ENCODE measurements around the gene OSBPL2. TPM values are rescaled to one million over a fixed set of nuclear protein-coding genes. Genes with fewer than 3 reads are reported as not detected.

Gene OSBPL2
- total RNA-seq, 1 donor from 2014 or later, result 51.3 TPM

DNA sequence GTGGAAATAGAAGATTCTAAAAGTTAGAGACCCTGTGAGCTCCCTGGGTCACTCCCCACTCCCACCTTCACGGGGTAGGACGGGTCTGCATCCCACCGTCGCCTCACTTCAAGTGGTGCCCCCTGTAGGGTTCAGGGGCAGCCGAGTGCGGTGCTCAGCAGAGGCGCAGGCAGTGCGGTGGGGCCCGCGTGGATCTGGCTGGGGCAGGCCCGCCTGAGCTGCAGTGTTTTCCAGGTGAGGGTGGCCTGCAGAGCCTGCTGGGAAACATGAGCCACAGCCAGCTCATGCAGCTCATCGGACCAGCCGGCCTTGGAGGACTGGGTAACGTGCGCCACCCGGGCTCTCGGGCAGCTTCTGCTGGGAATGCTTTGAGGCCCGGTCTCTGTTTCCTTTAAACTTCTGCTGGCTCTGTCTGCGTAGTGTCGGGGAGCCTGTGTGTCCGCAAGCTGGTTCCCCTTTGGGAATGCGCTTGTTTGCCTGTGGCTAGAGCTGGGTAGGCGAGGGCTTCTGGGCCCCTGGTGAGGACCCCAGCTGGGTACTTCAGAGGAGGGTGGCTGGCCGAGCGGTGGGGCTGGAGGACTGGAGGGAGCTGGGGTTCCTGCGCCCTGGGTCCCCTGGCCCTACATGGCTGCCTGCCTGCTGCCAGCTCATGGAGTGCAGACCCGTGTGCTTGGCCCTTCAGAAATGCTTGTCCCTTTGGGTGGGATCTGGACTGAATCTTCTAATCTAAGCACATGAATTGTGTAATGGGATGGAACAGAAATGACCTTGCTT, 68.3 kb downstream of the OSBPL2 start:
- intact Hi-C loops (cut with DNase I), result loop anchor here (10.0 kb wide), 1 partner anchor 488 kb away; the partner anchor contains the start of gene MRGBP
- DNase-seq (ENCODE audit: extremely low spot score in 2 of 2), result no peak
- Histone ChIP-seq H3K27ac (no peak overlapping the region), H3K4me3 (no peak overlapping the region), H3K4me1 (peaks cover 55% of the 10 kb centered on the region), H3K36me3 (peaks cover 0 to 52% of the 10 kb centered on the region in 2 donors), H3K9me3 (no peaks in the 10 kb centered on the region), H3K27me3 (no peaks in the 10 kb centered on the region)
- TF ChIP-seq POLR2A (IDR thresholded peaks at IDR 0.05) (no peak), POLR2AphosphoS5 (IDR thresholded peaks at IDR 0.05; ENCODE audit: insufficient read depth in 1 of 2, low read depth in 1 of 2) (no peak)
- TF ChIP-seq, protein P1, sequence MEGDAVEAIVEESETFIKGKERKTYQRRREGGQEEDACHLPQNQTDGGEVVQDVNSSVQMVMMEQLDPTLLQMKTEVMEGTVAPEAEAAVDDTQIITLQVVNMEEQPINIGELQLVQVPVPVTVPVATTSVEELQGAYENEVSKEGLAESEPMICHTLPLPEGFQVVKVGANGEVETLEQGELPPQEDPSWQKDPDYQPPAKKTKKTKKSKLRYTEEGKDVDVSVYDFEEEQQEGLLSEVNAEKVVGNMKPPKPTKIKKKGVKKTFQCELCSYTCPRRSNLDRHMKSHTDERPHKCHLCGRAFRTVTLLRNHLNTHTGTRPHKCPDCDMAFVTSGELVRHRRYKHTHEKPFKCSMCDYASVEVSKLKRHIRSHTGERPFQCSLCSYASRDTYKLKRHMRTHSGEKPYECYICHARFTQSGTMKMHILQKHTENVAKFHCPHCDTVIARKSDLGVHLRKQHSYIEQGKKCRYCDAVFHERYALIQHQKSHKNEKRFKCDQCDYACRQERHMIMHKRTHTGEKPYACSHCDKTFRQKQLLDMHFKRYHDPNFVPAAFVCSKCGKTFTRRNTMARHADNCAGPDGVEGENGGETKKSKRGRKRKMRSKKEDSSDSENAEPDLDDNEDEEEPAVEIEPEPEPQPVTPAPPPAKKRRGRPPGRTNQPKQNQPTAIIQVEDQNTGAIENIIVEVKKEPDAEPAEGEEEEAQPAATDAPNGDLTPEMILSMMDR (IDR thresholded peaks at IDR 0.05), result no peak

- no peaks in the 10 kb centered on the region for H3K27me3 ChIP-seq
- peaks cover 0 to 61% of the 10 kb centered on the region in 2 donors for H3K36me3 ChIP-seq
- no peak for TF ChIP-seq POLR2AphosphoS5 (IDR thresholded peaks at IDR 0.05; ENCODE audit: insufficient read depth in 1 of 2, low read depth in 1 of 2)
- TF ChIP-seq, protein P1 (IDR thresholded peaks at IDR 0.05), result no peak
- no peak for TF ChIP-seq POLR2A (IDR thresholded peaks at IDR 0.05)
- peaks cover 55% of the 10 kb centered on the region for H3K4me1 ChIP-seq
- no peak overlapping the region for H3K4me3 ChIP-seq
- no peaks in the 10 kb centered on the region for H3K9me3 ChIP-seq
- DNase-seq (ENCODE audit: extremely low spot score in 2 of 2), result no peak
- no peak overlapping the region for H3K27ac ChIP-seq
- intact Hi-C loops (cut with DNase I), result loop anchor here (10.0 kb wide), 1 partner anchor 487 kb away; the partner anchor contains the start of gene MRGBP
Measured at GRCh38 chr20:62307226-62308101, 69.1 kb downstream of the OSBPL2 start.

GRCh38 chr20:62308102-62308822, 69.9 kb downstream of the OSBPL2 start:
- intact Hi-C loops (cut with DNase I), result loop anchor here (10.0 kb wide), 1 partner anchor 487 kb away; the partner anchor contains the start of gene MRGBP
- no peak overlapping the region for H3K27ac ChIP-seq
- no peak for DNase-seq (ENCODE audit: extremely low spot score in 2 of 2)
- no peak for TF ChIP-seq POLR2AphosphoS5 (IDR thresholded peaks at IDR 0.05; ENCODE audit: insufficient read depth in 1 of 2, low read depth in 1 of 2)
- no peak for TF ChIP-seq POLR2A (IDR thresholded peaks at IDR 0.05)
- TF ChIP-seq, protein P1 (IDR thresholded peaks at IDR 0.05), result no peak
- peaks cover 0 to 69% of the 10 kb centered on the region in 2 donors for H3K36me3 ChIP-seq
- no peaks in the 10 kb centered on the region for H3K27me3 ChIP-seq
- H3K4me1 ChIP-seq, result peaks cover 55% of the 10 kb centered on the region
- H3K9me3 ChIP-seq, result no peaks in the 10 kb centered on the region
- no peak overlapping the region for H3K4me3 ChIP-seq

DNA sequence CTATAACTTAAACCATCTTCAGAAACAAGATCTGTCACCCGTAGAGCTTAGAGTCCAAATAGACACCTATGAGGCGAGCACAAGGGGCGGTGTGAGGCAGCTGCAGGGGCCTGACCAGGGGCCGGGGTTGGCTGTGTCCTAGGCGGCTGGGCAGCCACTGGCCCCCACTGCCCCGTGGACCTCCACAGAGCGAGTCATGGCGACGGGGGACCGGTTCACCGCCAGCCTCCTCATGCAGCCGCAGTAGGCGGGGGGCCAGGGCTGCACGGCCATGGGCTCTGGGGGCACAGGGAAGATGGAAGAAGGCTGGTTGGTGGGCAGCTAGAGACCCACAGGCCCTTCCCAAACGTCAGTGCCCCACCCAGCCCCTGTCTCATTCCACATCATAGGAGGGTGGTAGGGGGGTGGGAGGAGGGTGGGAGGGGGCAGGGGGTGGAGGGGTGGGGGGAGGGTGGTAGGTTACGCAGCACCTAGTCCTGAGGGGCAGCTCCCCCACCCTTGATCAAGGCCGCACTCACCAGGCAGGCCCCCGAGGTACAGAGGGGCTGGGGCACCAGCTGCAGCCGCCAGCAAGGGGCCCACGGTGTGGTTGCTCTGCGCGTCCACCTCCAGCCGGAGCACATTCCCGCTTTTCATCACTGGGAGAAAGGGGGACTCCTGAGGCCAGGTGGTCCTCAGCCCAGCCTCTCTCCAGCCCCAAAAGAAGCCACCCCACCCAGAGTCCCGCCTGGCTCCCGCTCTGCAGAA, 71.0 kb downstream of the OSBPL2 start:
- intact Hi-C loops (cut with DNase I), result loop anchor here (1.0 to 10.0 kb wide), 2 partner anchors 23 to 485 kb away; partner anchors contain the start of gene MRGBP

More for the DNA sequence above, 71.0 kb downstream of the OSBPL2 start:
- Histone ChIP-seq H3K27me3 (no peaks in the 10 kb centered on the region), H3K4me3 (no peak overlapping the region), H3K27ac (no peak overlapping the region), H3K4me1 (peaks cover 44% of the 10 kb centered on the region), H3K9me3 (no peaks in the 10 kb centered on the region), H3K36me3 (peaks cover 0 to 76% of the 10 kb centered on the region in 2 donors)
- TF ChIP-seq, protein P1 (IDR thresholded peaks at IDR 0.05), result no peak
- TF ChIP-seq POLR2AphosphoS5 (IDR thresholded peaks at IDR 0.05; ENCODE audit: insufficient read depth in 1 of 2, low read depth in 1 of 2), result no peak
- no peak for TF ChIP-seq POLR2A (IDR thresholded peaks at IDR 0.05)
- no peak for DNase-seq (ENCODE audit: extremely low spot score in 2 of 2)

All from vagina (tissue), 2 donors.